Panc1 (cell line): ENCODE results near the gene PRKG1. TPM values are rescaled to one million over a fixed set of nuclear protein-coding genes. Genes with fewer than 3 reads are reported as not detected.

Experiments
- ATAC-seq: fragments of 200-7000 bp; cut with Tn5 transposase; 2 replicates; pipeline ENCODE4 v1.9.1; 2020; ENCODE audit warnings: mild to moderate bottlenecking, moderate library complexity
- BruUV-seq: library from RNA; stranded (reverse); fragments of 400-500 nt; replicated peaks from 2 replicates; lab custom pipeline; 2021; lab: Mats Ljungman, UMichigan
- CTCF ChIA-PET: fragments of 300-600 bp; sonication (Branson Sonifier 250); formaldehyde crosslinking; loops from one replicate; lab custom pipeline; 2022; ENCODE audit warnings: antibody characterized with exemption; lab: Charles Lee
- POLR2A ChIA-PET: fragments of 300-600 bp; sonication (Branson Sonifier 250); formaldehyde crosslinking; loops from one replicate; lab custom pipeline; 2022; ENCODE audit warnings: antibody characterized with exemption; lab: Charles Lee
- DNase-seq: peaks from one replicate; pipeline ENCODE4 v3.0.0-alpha.2; 2010; ENCODE audit warnings: low read depth, low spot score
- H3K27ac ChIP-seq: 2 replicates; pipeline ENCODE4 v1.5.1; 2011; ENCODE audit warnings: mild to moderate bottlenecking, low read length, inconsistent platforms
- H3K27me3 ChIP-seq: fragments of 200-500 bp; sonication (Bioruptor generic); 2 replicates; pipeline ENCODE4 v1.6.0; 2014; ENCODE audit warnings: low read length, inconsistent platforms; ENCODE audit not compliant: control insufficient read depth, insufficient read depth
- H3K36me3 ChIP-seq: fragments of 200-500 bp; sonication (Bioruptor generic); 2 replicates; pipeline ENCODE4 v1.5.1; 2014; ENCODE audit warnings: inconsistent platforms, mild to moderate bottlenecking, low read length, moderate library complexity; ENCODE audit not compliant: control insufficient read depth, insufficient read depth
- H3K4me1 ChIP-seq: 2 replicates; pipeline ENCODE4 v1.5.1; 2011; ENCODE audit warnings: inconsistent platforms, mild to moderate bottlenecking, low read length, moderate library complexity; ENCODE audit not compliant: control insufficient read depth, insufficient read depth
- H3K4me3 ChIP-seq, 2 experiments: 2 replicates each; pipeline ENCODE4 v1.5.1; 2011 to 2012; ENCODE audit warnings: low read depth in 2 of 2, low read length in 2 of 2, mild to moderate bottlenecking in 2 of 2, inconsistent platforms in 1 of 2, moderate library complexity in 1 of 2
- H3K9me3 ChIP-seq: fragments of 200-500 bp; sonication (Bioruptor generic); 2 replicates; pipeline ENCODE4 v1.5.1; 2014; ENCODE audit warnings: low read depth, mild to moderate bottlenecking, inconsistent platforms, low read length, moderate library complexity; ENCODE audit not compliant: control insufficient read depth, insufficient read depth
- CTCF ChIP-seq: fragments of 450-650 bp; IDR thresholded peaks from 2 replicates; pipeline ENCODE4 v1.5.1; 2017; ENCODE audit warnings: mild to moderate bottlenecking
- REST ChIP-seq, 2 experiments: IDR thresholded peaks; 2 replicates each; pipeline ENCODE4 v1.6.1; 2011 to 2012; ENCODE audit warnings: low read depth in 2 of 2, control low read depth in 1 of 2, low read length in 1 of 2, mild to moderate bottlenecking in 1 of 2, moderate library complexity in 1 of 2; ENCODE audit not compliant: insufficient read depth in 1 of 2
- in situ Hi-C: cut with HindIII; loops from 2 replicates; pipeline ENCODE4 v1.10.0; 2016; ENCODE audit warnings: low sequenced_read_pairs, low pct_unique_long_range_greater_than_20kb
- intact Hi-C: fragments of 100-400 bp; cut with micrococcal nuclease; formaldehyde crosslinking; loops from one replicate; pipeline ENCODE4 v1.10.0; 2022; ENCODE audit not compliant: unreplicated experiment
- total RNA-seq: library from RNA; stranded (reverse); gene quantifications from one replicate; pipeline ENCODE4 v1.2.1, GENCODE V29; 2021; ENCODE audit not compliant: unreplicated experiment

The PRKG1 gene
- total RNA-seq, 1 experiment from 2014 or later = 0.92 TPM

DNA sequence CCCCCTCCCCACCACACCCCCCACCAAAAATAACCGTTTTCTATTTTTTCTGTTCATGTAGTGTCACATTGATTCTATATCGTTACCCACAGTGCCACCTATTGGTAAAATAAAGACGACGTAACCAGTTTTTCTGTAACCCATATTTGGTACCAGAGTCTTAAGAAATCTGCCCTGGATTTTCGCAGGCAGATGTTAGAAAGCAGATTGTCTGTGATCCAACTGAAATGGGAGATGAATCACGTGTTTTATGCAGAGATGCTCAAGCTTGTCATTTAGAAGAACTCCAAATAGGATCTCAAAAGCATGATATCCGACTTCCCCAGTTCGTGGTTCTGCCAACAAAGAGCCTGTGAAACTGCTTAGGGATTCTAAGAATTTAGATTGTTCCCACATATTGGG, 886.2 kb downstream of the PRKG1 start:
- intact Hi-C loops (loop anchor here (5.0 to 10.0 kb wide), 2 partner anchors 568 to 896 kb away; no protein-coding TSS in a partner anchor), in situ Hi-C loops (no loop called here)
- Histone ChIP-seq H3K4me1 (no peaks in the 10 kb centered on the region), H3K4me3 (no peak overlapping the region), H3K27ac (no peak overlapping the region), H3K27me3 (peaks cover 6% of the 10 kb centered on the region), H3K9me3 (no peaks in the 10 kb centered on the region), H3K36me3 (no peaks in the 10 kb centered on the region)
- ATAC-seq (peak; percentile 73; the same call in 1 of the 2 replicates), DNase-seq (peak; percentile 8)
- POLR2A ChIA-PET = no interaction called here
- BruUV-seq = no TSS peak
- peak; percentile 76 for TF ChIP-seq CTCF
- no peak for TF ChIP-seq REST (IDR thresholded peaks at IDR 0.05; ENCODE audit: insufficient read depth in 1 of 2, low read depth in 2 of 2, low read length in 1 of 2)
- CTCF ChIA-PET = interaction anchor here (0.7 kb wide), 1 partner anchor 9 kb away, joined by 12 read pairs; no protein-coding TSS in a partner anchor

DNA sequence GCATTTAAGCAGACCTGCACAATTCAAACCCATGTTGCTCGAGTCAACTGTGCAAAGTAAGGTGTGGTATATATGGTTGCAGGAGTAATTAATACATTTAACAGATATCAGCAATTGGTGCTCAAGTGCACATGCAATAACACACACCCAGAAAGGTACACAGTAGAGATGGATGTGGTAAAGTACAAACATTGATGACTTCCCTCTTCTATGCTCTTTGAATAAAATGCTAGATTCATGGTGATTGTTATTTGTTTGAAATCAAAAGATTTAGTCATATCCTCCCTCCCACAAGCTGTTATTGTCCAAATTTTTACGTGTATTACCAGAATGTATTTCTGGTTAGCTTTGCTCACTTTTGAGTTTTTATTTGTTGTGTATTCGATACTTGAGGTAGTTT, 887.1 kb downstream of the PRKG1 start:
- CTCF ChIA-PET = no interaction called here
- no peak for TF ChIP-seq REST (IDR thresholded peaks at IDR 0.05; ENCODE audit: insufficient read depth in 1 of 2, low read depth in 2 of 2, low read length in 1 of 2)
- no peaks in the 10 kb centered on the region for H3K9me3 ChIP-seq
- DNase-seq (no peak), ATAC-seq (no peak)
- no peak overlapping the region for H3K27ac ChIP-seq
- in situ Hi-C loops (no loop called here), intact Hi-C loops (loop anchor here (5.0 to 10.0 kb wide), 2 partner anchors 569 to 897 kb away; no protein-coding TSS in a partner anchor)
- POLR2A ChIA-PET = no interaction called here
- H3K4me3 ChIP-seq = no peak overlapping the region
- BruUV-seq = no TSS peak
- H3K27me3 ChIP-seq = peaks cover 3% of the 10 kb centered on the region; the same call in 1 of the 2 replicates
- H3K4me1 ChIP-seq = no peaks in the 10 kb centered on the region
- no peaks in the 10 kb centered on the region for H3K36me3 ChIP-seq
